ENCODE data around the gene CCDC6.

The CCDC6 gene

GRCh38 chr10:59833810-59834209, 72.5 kb downstream of the CCDC6 start:
- TF ChIP-seq, protein P1, sequence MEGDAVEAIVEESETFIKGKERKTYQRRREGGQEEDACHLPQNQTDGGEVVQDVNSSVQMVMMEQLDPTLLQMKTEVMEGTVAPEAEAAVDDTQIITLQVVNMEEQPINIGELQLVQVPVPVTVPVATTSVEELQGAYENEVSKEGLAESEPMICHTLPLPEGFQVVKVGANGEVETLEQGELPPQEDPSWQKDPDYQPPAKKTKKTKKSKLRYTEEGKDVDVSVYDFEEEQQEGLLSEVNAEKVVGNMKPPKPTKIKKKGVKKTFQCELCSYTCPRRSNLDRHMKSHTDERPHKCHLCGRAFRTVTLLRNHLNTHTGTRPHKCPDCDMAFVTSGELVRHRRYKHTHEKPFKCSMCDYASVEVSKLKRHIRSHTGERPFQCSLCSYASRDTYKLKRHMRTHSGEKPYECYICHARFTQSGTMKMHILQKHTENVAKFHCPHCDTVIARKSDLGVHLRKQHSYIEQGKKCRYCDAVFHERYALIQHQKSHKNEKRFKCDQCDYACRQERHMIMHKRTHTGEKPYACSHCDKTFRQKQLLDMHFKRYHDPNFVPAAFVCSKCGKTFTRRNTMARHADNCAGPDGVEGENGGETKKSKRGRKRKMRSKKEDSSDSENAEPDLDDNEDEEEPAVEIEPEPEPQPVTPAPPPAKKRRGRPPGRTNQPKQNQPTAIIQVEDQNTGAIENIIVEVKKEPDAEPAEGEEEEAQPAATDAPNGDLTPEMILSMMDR (conservative IDR thresholded peaks at IDR 0.05; ENCODE audit: low read length): no peak
- H3K4me3 ChIP-seq (ENCODE audit: low read length): no peak overlapping the region
- DNase-seq (ENCODE audit: low read depth): no peak

DNA sequence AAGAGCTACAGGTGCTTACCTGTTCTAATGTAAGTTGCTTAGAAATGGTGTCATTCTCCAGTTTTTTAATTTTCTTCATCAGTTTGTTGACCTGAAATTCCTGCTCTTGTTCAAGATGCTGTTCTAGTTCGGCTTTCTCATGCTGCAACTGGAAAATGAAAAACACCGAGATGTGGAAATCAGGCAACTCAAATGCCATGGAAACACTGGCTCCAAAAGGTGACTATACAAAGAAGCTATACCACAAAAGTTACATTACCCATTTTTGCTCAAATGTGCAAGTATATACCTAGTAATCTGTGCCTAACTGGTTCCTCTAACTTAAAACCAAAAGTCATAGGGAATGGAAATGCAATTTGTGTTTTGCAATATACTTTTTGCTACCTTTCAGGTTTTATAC, 73.8 kb downstream of the CCDC6 start:
- DNase-seq (ENCODE audit: low read depth): no peak
- H3K4me3 ChIP-seq (ENCODE audit: low read length): no peak overlapping the region
- TF ChIP-seq, protein P1 (conservative IDR thresholded peaks at IDR 0.05; ENCODE audit: low read length): no peak

- TF ChIP-seq, protein P1 (conservative IDR thresholded peaks at IDR 0.05; ENCODE audit: low read length): no peak
- H3K4me3 ChIP-seq (ENCODE audit: low read length): no peak overlapping the region
- no peak for DNase-seq (ENCODE audit: low read depth)
These were observed 74.5 kb downstream of the CCDC6 start for GRCh38 chr10:59831658-59832503.

GRCh38 chr10:59830601-59831259, 75.6 kb downstream of the CCDC6 start:
- TF ChIP-seq, protein P1 (conservative IDR thresholded peaks at IDR 0.05; ENCODE audit: low read length): peak; percentile 91
- peak; percentile 57 for DNase-seq (ENCODE audit: low read depth)
- H3K4me3 ChIP-seq (ENCODE audit: low read length): no peak overlapping the region

- TF ChIP-seq, protein P1 (conservative IDR thresholded peaks at IDR 0.05; ENCODE audit: low read length): no peak
- H3K4me3 ChIP-seq (ENCODE audit: low read length): no peak overlapping the region
- DNase-seq (ENCODE audit: low read depth): no peak
These were observed 76.8 kb downstream of the CCDC6 start for GRCh38 chr10:59829601-59830000.

GRCh38 chr10:59829024-59829423, 77.3 kb downstream of the CCDC6 start:
- H3K4me3 ChIP-seq (ENCODE audit: low read length): no peak overlapping the region
- no peak for DNase-seq (ENCODE audit: low read depth)
- TF ChIP-seq, protein P1 (conservative IDR thresholded peaks at IDR 0.05; ENCODE audit: low read length): no peak

DNA sequence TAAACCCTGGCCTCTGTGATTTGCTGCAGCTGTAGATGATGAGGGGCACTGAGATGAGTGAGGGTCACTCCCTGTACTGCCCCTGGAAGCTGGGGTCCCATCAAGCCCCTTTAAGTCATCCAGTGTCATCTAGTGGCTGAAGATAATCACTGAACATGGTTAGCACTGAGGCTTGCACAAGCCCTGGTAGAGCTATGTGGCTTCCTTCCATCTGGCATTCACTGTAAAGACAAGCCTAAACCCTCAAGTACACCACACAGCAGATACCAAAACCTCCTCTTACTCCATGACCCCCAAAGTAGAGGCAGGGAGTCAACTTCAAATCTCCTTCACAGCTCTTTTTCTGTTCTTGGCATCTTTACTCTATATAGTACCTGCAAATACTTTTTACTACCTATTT, 80.4 kb downstream of the CCDC6 start:
- peak; percentile 47 for DNase-seq (ENCODE audit: low read depth)
- TF ChIP-seq, protein P1 (conservative IDR thresholded peaks at IDR 0.05; ENCODE audit: low read length): no peak; the same call in 1 of the 2 replicates
- H3K4me3 ChIP-seq (ENCODE audit: low read length): no peak overlapping the region

Data from AG10803 (cell line).